ENCODE measurements around the gene MAD2L1.
"Not testable (repeated sequence)": the region's sequence is repeated elsewhere in the genome, so short reads cannot be mapped to it uniquely, and the experiment has no call there.

- not testable (repeated sequence) for TF ChIP-seq CTCF, POLR2A (IDR thresholded peaks at IDR 0.05)
These were observed 21.4 kb upstream of the MAD2L1 start for GRCh38 chr4:120088066-120088465.

All from body of pancreas (tissue), 4 donors.